ENCODE results near the gene AKAP4. TPM values are rescaled to one million over a fixed set of nuclear protein-coding genes. Genes with fewer than 3 reads are reported as not detected.
A peak's percentile ranks its signal among the peaks of the same experiment; 100 is the strongest.

AKAP4 gene
- total RNA-seq, 2 experiments from 2014 or later = not detected

- peak; percentile 63 for DNase-seq (ENCODE audit: low spot score)
- Histone ChIP-seq H3K27ac (ENCODE audit: low read depth, low read length, poor library complexity, severe bottlenecking) (peak overlapping the region; percentile 34), H3K4me2 (ENCODE audit: low read length) (peak overlapping the region; percentile 36), H3K9me3 (ENCODE audit: low read length) (no peaks in the 10 kb centered on the region), H2AFZ (ENCODE audit: low read length) (peak overlapping the region; percentile 82; the same call in 1 of the 2 replicates), H3K9me2 (ENCODE audit: insufficient read depth, low read length) (no peaks in the 10 kb centered on the region), H3K79me2 (ENCODE audit: insufficient read depth, low read depth, low read length) (no peaks in the 10 kb centered on the region), H3K36me3 (ENCODE audit: insufficient read depth, low read length) (no peaks in the 10 kb centered on the region), H3K4me3 (ENCODE audit: low read depth, low read length, poor library complexity, severe bottlenecking) (peak overlapping the region; percentile 8), H3K4me1 (ENCODE audit: insufficient read depth, low read length, poor library complexity, severe bottlenecking) (peaks cover 12% of the 10 kb centered on the region), H4K20me1 (ENCODE audit: insufficient read depth, low read length) (no peaks in the 10 kb centered on the region)
- BruUV-seq (replicated peaks) = no TSS peak
- ChIA-PET POLR2A (interaction anchor here (0.7 to 0.9 kb wide), 2 partner anchors 12 to 258 kb away, joined by 4 read pairs; partner anchors contain the start of gene CLCN5), CTCF (ENCODE audit: unreplicated experiment) (no interaction called here)
- TF ChIP-seq CTCF (conservative IDR thresholded peaks at IDR 0.05; ENCODE audit: low read length) (no peak), EZH2phosphoT487 (IDR thresholded peaks at IDR 0.05; ENCODE audit: borderline replicate concordance, low read depth, low read length) (no peak)
- intact Hi-C loops (cut with micrococcal nuclease; ENCODE audit: unreplicated experiment) = no loop called here
Observed at GRCh38 chrX:50180073-50180940, 20.5 kb downstream of the AKAP4 start.

GRCh38 chrX:50169717-50170116 lies 31.1 kb downstream of the AKAP4 start:
- Histone ChIP-seq H3K4me3 (ENCODE audit: low read depth, low read length, poor library complexity, severe bottlenecking) (no peak overlapping the region), H3K4me2 (ENCODE audit: low read length) (no peak overlapping the region), H3K27ac (ENCODE audit: low read depth, low read length, poor library complexity, severe bottlenecking) (no peak overlapping the region), H3K79me2 (ENCODE audit: insufficient read depth, low read depth, low read length) (no peaks in the 10 kb centered on the region), H3K4me1 (ENCODE audit: insufficient read depth, low read length, poor library complexity, severe bottlenecking) (no peaks in the 10 kb centered on the region), H3K9me2 (ENCODE audit: insufficient read depth, low read length) (no peaks in the 10 kb centered on the region), H2AFZ (ENCODE audit: low read length) (no peak overlapping the region), H4K20me1 (ENCODE audit: insufficient read depth, low read length) (no peaks in the 10 kb centered on the region), H3K36me3 (ENCODE audit: insufficient read depth, low read length) (no peaks in the 10 kb centered on the region), H3K9me3 (ENCODE audit: low read length) (no peaks in the 10 kb centered on the region)
- intact Hi-C loops (cut with micrococcal nuclease; ENCODE audit: unreplicated experiment) = no loop called here
- no peak for TF ChIP-seq CTCF (conservative IDR thresholded peaks at IDR 0.05; ENCODE audit: low read length)
- ChIA-PET CTCF (ENCODE audit: unreplicated experiment) (no interaction called here), POLR2A (no interaction called here)
- DNase-seq (ENCODE audit: low spot score) = no peak
- no TSS peak for BruUV-seq (replicated peaks)

- POLR2A ChIA-PET = no interaction called here
- H4K20me1 ChIP-seq (ENCODE audit: insufficient read depth, low read length) = no peaks in the 10 kb centered on the region
- H3K9me3 ChIP-seq (ENCODE audit: low read length) = no peaks in the 10 kb centered on the region
- H3K4me1 ChIP-seq (ENCODE audit: insufficient read depth, low read length, poor library complexity, severe bottlenecking) = no peaks in the 10 kb centered on the region
- no peak overlapping the region for H3K4me3 ChIP-seq (ENCODE audit: low read depth, low read length, poor library complexity, severe bottlenecking)
- H3K36me3 ChIP-seq (ENCODE audit: insufficient read depth, low read length) = no peaks in the 10 kb centered on the region
- BruUV-seq (replicated peaks) = no TSS peak
- H3K4me2 ChIP-seq (ENCODE audit: low read length) = no peak overlapping the region
- no peak for TF ChIP-seq EZH2phosphoT487 (IDR thresholded peaks at IDR 0.05; ENCODE audit: borderline replicate concordance, low read depth, low read length)
- no peak for TF ChIP-seq CTCF (conservative IDR thresholded peaks at IDR 0.05; ENCODE audit: low read length)
- intact Hi-C loops (cut with micrococcal nuclease; ENCODE audit: unreplicated experiment) = no loop called here
- H3K27ac ChIP-seq (ENCODE audit: low read depth, low read length, poor library complexity, severe bottlenecking) = no peak overlapping the region
- no peak for DNase-seq (ENCODE audit: low spot score)
- H2AFZ ChIP-seq (ENCODE audit: low read length) = no peak overlapping the region
- CTCF ChIA-PET (ENCODE audit: unreplicated experiment) = no interaction called here
- H3K79me2 ChIP-seq (ENCODE audit: insufficient read depth, low read depth, low read length) = no peaks in the 10 kb centered on the region
- H3K9me2 ChIP-seq (ENCODE audit: insufficient read depth, low read length) = no peaks in the 10 kb centered on the region
Observed at GRCh38 chrX:50168241-50168687, 32.5 kb downstream of the AKAP4 start.

All from OCI-LY7 (cell line).